Mesenchymal stem cell (in vitro differentiated cells and primary cell): ENCODE measurements around the gene SPRED2.

ENCODE experiments used
- DNase-seq: peaks from one replicate; pipeline ENCODE4 v3.0.0-alpha.2; 2013
- H2AFZ ChIP-seq: one replicate; pipeline ENCODE4 v1.6.1; 2013; ENCODE audit warnings: low read depth, mild to moderate bottlenecking, control low read depth, inconsistent platforms, low read length, moderate library complexity
- H2AK5ac ChIP-seq: 2 replicates; pipeline ENCODE4 v1.6.1; 2013; ENCODE audit warnings: low read length, moderate library complexity, mild to moderate bottlenecking, inconsistent platforms; ENCODE audit not compliant: severe bottlenecking
- H2BK120ac ChIP-seq: one replicate; pipeline ENCODE4 v1.6.1; 2013; ENCODE audit warnings: low read depth, mild to moderate bottlenecking, inconsistent platforms, low read length, moderate library complexity
- H2BK12ac ChIP-seq, 2 experiments: one replicate each; pipeline ENCODE4 v1.6.1; 2013; ENCODE audit warnings: inconsistent platforms in 2 of 2, low read length in 2 of 2, mild to moderate bottlenecking in 2 of 2, moderate library complexity in 2 of 2, control low read depth in 1 of 2
- H2BK15ac ChIP-seq: one replicate; pipeline ENCODE4 v1.6.1; 2013; ENCODE audit warnings: mild to moderate bottlenecking, low read depth, inconsistent platforms; ENCODE audit not compliant: poor library complexity, severe bottlenecking
- H2BK5ac ChIP-seq: 2 replicates; pipeline ENCODE4 v1.6.1; 2013; ENCODE audit warnings: low read depth, mild to moderate bottlenecking, low read length, control low read depth, inconsistent platforms; ENCODE audit not compliant: poor library complexity, severe bottlenecking
- H3K14ac ChIP-seq, 2 experiments: one replicate each; pipeline ENCODE4 v1.6.1; 2013; ENCODE audit warnings: inconsistent platforms in 2 of 2, low read length in 2 of 2, control low read depth in 1 of 2, mild to moderate bottlenecking in 1 of 2, moderate library complexity in 1 of 2
- H3K18ac ChIP-seq, 2 experiments: one replicate each; pipeline ENCODE4 v1.6.1; 2013; ENCODE audit warnings: inconsistent platforms in 2 of 2, low read length in 2 of 2, control low read depth in 1 of 2, low read depth in 1 of 2, mild to moderate bottlenecking in 1 of 2
- H3K23ac ChIP-seq, 2 experiments: one replicate each; pipeline ENCODE4 v1.6.1; 2013; ENCODE audit warnings: inconsistent platforms in 2 of 2, low read length in 2 of 2, mild to moderate bottlenecking in 2 of 2, moderate library complexity in 2 of 2, control low read depth in 1 of 2
- H3K27ac ChIP-seq: 2 replicates; pipeline ENCODE4 v1.5.1; 2013; ENCODE audit warnings: mild to moderate bottlenecking, moderate library complexity, low read length, control low read depth, inconsistent platforms; ENCODE audit not compliant: poor library complexity, severe bottlenecking
- H3K27me3 ChIP-seq, 2 experiments: 2 replicates each; pipeline versions ENCODE4 v1.6.1 to v1.7.0; 2013; ENCODE audit warnings: low read length in 2 of 2, mild to moderate bottlenecking in 2 of 2, moderate library complexity in 2 of 2, control low read depth in 1 of 2, inconsistent platforms in 1 of 2; ENCODE audit not compliant: control insufficient read depth in 1 of 2, insufficient read depth in 1 of 2
- H3K36me3 ChIP-seq, 2 experiments: 2 replicates each; pipeline versions ENCODE4 v1.6.1 to v1.7.0; 2013; ENCODE audit warnings: low read length in 2 of 2, control low read depth in 1 of 2, inconsistent platforms in 1 of 2, low read depth in 1 of 2, mild to moderate bottlenecking in 1 of 2; ENCODE audit not compliant: insufficient read depth in 2 of 2, control insufficient read depth in 1 of 2
- H3K4ac ChIP-seq, 2 experiments: one replicate each; pipeline ENCODE4 v1.6.1; 2013; ENCODE audit warnings: inconsistent platforms in 2 of 2, low read length in 2 of 2, mild to moderate bottlenecking in 2 of 2, moderate library complexity in 2 of 2, control low read depth in 1 of 2, low read depth in 1 of 2
- H3K4me1 ChIP-seq: 2 replicates; pipeline ENCODE4 v1.6.1; 2013; ENCODE audit warnings: low read depth, low read length, control low read depth; ENCODE audit not compliant: control insufficient read depth, insufficient read depth
- H3K4me2 ChIP-seq: 2 replicates; pipeline ENCODE4 v1.6.1; 2013; ENCODE audit warnings: low read length, mild to moderate bottlenecking, inconsistent platforms; ENCODE audit not compliant: poor library complexity, severe bottlenecking
- H3K4me3 ChIP-seq, 2 experiments: 2 replicates each; pipeline versions ENCODE4 v1.5.1 to v1.7.0; 2013; ENCODE audit warnings: low read length in 2 of 2, mild to moderate bottlenecking in 2 of 2, control low read depth in 1 of 2, low read depth in 1 of 2; ENCODE audit not compliant: insufficient read depth in 1 of 2
- H3K79me1 ChIP-seq: replicated peaks from 2 replicates; pipeline ENCODE4 v1.6.1; 2013; ENCODE audit warnings: mild to moderate bottlenecking, control low read depth, low read length, inconsistent platforms; ENCODE audit not compliant: poor library complexity, severe bottlenecking
- H3K9ac ChIP-seq: 2 replicates; pipeline ENCODE4 v1.7.0; 2013; ENCODE audit warnings: mild to moderate bottlenecking, low read length, moderate library complexity
- H3K9me3 ChIP-seq: 2 replicates; pipeline ENCODE4 v1.7.0; 2013; ENCODE audit warnings: mild to moderate bottlenecking, low read length; ENCODE audit not compliant: control insufficient read depth
- H4K8ac ChIP-seq: one replicate; pipeline ENCODE4 v1.6.1; 2013; ENCODE audit warnings: inconsistent platforms, mild to moderate bottlenecking, low read length, moderate library complexity
- H4K91ac ChIP-seq: one replicate; pipeline ENCODE4 v1.6.1; 2013; ENCODE audit warnings: mild to moderate bottlenecking, low read length, inconsistent platforms
- WGBS: methylation state at CpG from one replicate; pipeline ENCODE4 v1.1.7; 2013; ENCODE audit warnings: mixed read lengths; 5-methylcytosine and 5-hydroxymethylcytosine counted together

SPRED2 gene

DNA sequence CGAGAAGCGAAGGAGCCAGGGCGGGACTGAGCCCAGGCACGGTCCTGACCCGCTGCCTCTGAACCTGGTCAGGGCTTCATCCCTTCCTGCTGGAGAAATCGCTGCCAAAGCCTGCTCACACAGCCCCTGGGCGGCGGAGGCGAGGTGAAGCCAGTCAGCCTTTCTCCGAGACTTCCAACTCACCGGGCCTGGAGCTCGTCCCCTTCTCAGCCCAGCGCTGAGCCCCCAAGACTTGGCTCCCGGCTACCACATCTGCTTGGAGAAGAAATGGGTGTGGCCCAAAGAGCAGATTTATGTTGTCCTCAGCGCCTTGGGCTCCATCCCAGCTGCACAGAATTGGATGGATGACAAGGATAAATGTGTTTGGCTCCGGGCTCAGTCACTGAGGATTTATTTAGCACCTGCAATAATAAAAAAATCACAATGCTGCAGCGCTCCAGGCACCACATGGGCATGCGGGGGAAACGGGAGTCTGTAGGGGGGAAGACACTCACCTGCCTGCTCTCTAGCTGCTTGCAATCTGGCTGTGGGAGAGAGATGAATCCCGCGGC, 139.9 kb downstream of the SPRED2 start:
- Histone ChIP-seq H3K27ac (no peak overlapping the region), H3K9ac (no peak overlapping the region), H2BK120ac (no peak overlapping the region), H3K4me2 (no peak overlapping the region), H3K27me3 (no peaks in the 10 kb centered on the region), H3K36me3 (no peaks in the 10 kb centered on the region), H2BK12ac (peak overlapping the region in 1 of 2 experiments; percentile 80), H2BK15ac (peak overlapping the region; percentile 17), H3K14ac (no peak overlapping the region), H3K23ac (no peak overlapping the region), H3K4ac (no peak overlapping the region), H2AK5ac (no peak overlapping the region), H2AFZ (no peak overlapping the region), H3K18ac (peak overlapping the region in 1 of 2 experiments; percentile 89), H2BK5ac (no peak overlapping the region), H3K4me1 (no peaks in the 10 kb centered on the region), H3K9me3 (no peaks in the 10 kb centered on the region), H3K79me1 (no peaks in the 10 kb centered on the region), H4K8ac (peak overlapping the region; percentile 27), H3K4me3 (peak overlapping the region in 1 of 2 experiments; percentile 32), H4K91ac (no peak overlapping the region)
- WGBS, result 86% methylated on average over 21 of the region's 21 CpGs
- no peak for DNase-seq

DNA sequence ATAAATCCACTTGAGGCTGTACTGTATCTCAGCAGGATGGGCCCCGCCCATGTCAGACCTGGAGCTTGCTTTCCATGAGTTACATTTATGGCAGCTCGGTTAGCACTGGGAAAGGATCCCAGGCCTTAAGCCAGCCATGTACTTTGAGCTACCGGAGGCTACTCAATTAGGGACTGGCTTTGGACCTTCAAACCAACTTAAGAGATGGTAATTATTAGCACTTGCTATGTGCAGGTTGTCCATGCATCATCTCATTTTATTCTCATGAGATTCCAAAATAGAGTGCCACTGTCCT, 140.3 kb downstream of the SPRED2 start:
- 97% methylated on average over 3 of the region's 3 CpGs for WGBS

GRCh38 chr2:65291216-65292105, 140.9 kb downstream of the SPRED2 start:
- Histone ChIP-seq H3K79me1 (no peaks in the 10 kb centered on the region), H2BK12ac (peak overlapping the region; percentile 2 to 28), H2AFZ (no peak overlapping the region), H3K36me3 (no peaks in the 10 kb centered on the region), H4K91ac (no peak overlapping the region), H3K14ac (no peak overlapping the region), H3K27ac (no peak overlapping the region), H4K8ac (no peak overlapping the region), H2BK15ac (no peak overlapping the region), H3K9me3 (no peaks in the 10 kb centered on the region), H3K9ac (no peak overlapping the region), H3K27me3 (no peaks in the 10 kb centered on the region), H2BK120ac (no peak overlapping the region), H3K4ac (no peak overlapping the region), H2AK5ac (no peak overlapping the region), H3K23ac (no peak overlapping the region), H3K4me2 (no peak overlapping the region), H3K4me1 (no peaks in the 10 kb centered on the region), H3K18ac (no peak overlapping the region), H3K4me3 (no peak overlapping the region), H2BK5ac (no peak overlapping the region)
- DNase-seq, result no peak
- 91% methylated on average over 11 of the region's 11 CpGs for WGBS

More for the DNA sequence above, 140.3 kb downstream of the SPRED2 start:
- Histone ChIP-seq H2BK5ac (no peak overlapping the region), H2AFZ (no peak overlapping the region), H2AK5ac (no peak overlapping the region), H3K27me3 (no peaks in the 10 kb centered on the region), H3K18ac (peak overlapping the region in 1 of 2 experiments; percentile 89), H3K9ac (no peak overlapping the region), H3K4me1 (no peaks in the 10 kb centered on the region), H2BK15ac (no peak overlapping the region), H3K27ac (no peak overlapping the region), H2BK12ac (peak overlapping the region in 1 of 2 experiments; percentile 80), H3K36me3 (no peaks in the 10 kb centered on the region), H3K4ac (no peak overlapping the region), H3K4me3 (peak overlapping the region in 1 of 2 experiments; percentile 32), H3K79me1 (no peaks in the 10 kb centered on the region), H3K4me2 (no peak overlapping the region), H4K8ac (no peak overlapping the region), H4K91ac (no peak overlapping the region), H3K14ac (no peak overlapping the region), H3K23ac (no peak overlapping the region), H2BK120ac (no peak overlapping the region), H3K9me3 (no peaks in the 10 kb centered on the region)
- DNase-seq, result no peak

DNA sequence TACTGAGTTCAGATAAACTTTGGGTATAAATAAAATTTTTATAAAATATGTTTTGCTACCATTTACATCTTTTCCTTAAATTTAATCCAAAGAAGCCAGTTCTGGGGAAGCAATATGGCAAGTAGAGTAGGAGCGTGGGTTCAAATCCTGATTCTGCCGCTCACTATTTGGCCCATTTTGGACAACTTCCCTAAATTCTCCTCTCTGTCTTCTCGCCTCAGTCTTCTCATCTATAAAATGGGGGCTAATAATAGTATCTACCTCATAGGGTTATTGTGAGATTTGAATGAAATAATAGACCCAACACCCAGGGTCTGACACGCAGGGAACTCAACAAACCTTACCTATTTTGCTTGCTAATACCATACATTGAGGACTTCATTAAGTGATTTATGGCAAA, 145.0 kb downstream of the SPRED2 start:
- Histone ChIP-seq H3K27ac (no peak overlapping the region), H2BK120ac (no peak overlapping the region), H2BK5ac (no peak overlapping the region), H3K4me3 (no peak overlapping the region), H3K79me1 (no peaks in the 10 kb centered on the region), H4K8ac (no peak overlapping the region), H2BK12ac (no peak overlapping the region), H4K91ac (no peak overlapping the region), H2AFZ (no peak overlapping the region), H3K27me3 (no peaks in the 10 kb centered on the region), H3K9ac (no peak overlapping the region), H3K14ac (no peak overlapping the region), H2AK5ac (no peak overlapping the region), H3K4me2 (no peak overlapping the region), H3K4me1 (peaks cover 2% of the 10 kb centered on the region), H3K9me3 (no peaks in the 10 kb centered on the region), H2BK15ac (no peak overlapping the region), H3K18ac (no peak overlapping the region), H3K36me3 (no peaks in the 10 kb centered on the region), H3K23ac (no peak overlapping the region), H3K4ac (no peak overlapping the region)
- WGBS, result 100% methylated on average over 2 of the region's 4 CpGs
- DNase-seq, result no peak
